ENCODE data around the gene SYVN1. TPM values are rescaled to one million over a fixed set of nuclear protein-coding genes. Genes with fewer than 3 reads are reported as not detected.
A peak's percentile ranks its signal among the peaks of the same experiment; 100 is the strongest.

The SYVN1 gene
- total RNA-seq, 1 donor from 2014 or later: 19.8 TPM

GRCh38 chr11:65113361-65113756 lies 21.0 kb downstream of the SYVN1 start:
- Histone ChIP-seq H3K4me1 (ENCODE audit: control insufficient read depth in 3 of 3, insufficient read depth in 3 of 3, low read length in 3 of 3) (peaks cover 39 to 72% (median 58%) of the 10 kb centered on the region in 3 donors), H3K27me3 (ENCODE audit: control insufficient read depth in 3 of 3, insufficient read depth in 3 of 3, low read length in 3 of 3) (no peaks in the 10 kb centered on the region), H3K27ac (ENCODE audit: low read depth, low read length) (no peak overlapping the region), H3K9me3 (ENCODE audit: control insufficient read depth in 3 of 3, low read length in 3 of 3) (no peaks in the 10 kb centered on the region), H3K36me3 (ENCODE audit: control insufficient read depth in 3 of 3, insufficient read depth in 3 of 3, low read length in 3 of 3) (peaks cover 21 to 24% (median 22%) of the 10 kb centered on the region in 3 donors), H3K9ac (ENCODE audit: low read depth in 1 of 3, low read length in 3 of 3) (peak overlapping the region; percentile 72 to 86 (median 73)), H3K4me3 (ENCODE audit: low read length in 3 of 3) (peak overlapping the region in 2 of 3 donors; percentile 56 to 76)

DNA sequence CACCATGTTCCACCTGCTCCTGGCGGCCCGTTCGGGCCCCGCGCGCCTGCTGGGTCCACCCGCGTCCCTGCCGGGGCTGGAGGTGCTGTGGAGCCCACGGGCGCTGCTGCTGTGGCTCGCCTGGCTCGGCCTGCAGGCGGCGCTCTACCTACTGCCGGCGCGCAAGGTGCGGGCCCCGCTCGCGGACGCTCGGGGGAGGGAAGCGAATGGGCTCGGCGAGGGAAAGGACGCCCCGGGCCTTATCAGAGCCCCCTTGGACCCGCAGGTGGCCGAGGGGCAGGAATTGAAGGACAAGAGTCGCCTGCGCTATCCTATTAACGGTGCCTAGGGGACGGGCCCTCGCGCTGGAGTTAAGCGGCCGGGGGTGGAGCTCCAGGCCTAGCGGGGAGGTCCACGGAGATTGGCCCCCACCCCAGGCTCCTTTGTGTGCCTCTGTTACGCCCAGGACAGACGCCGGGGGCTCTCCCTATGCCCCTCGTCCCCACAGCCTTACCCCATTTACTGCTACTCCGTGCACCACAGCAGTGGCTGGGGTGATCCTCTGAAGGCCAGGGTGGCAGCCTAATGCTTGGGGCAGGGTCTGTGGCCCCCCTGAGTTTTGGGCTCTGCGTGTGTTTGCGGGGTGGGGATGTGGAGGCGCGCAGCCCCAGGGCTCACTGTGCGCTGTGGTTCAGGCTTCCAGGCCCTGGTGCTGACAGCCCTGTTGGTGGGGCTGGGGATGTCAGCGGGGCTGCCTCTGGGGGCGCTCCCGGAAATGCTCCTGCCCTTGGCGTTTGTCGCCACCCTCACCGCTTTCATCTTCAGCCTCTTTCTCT lies 21.6 kb downstream of the SYVN1 start:
- Histone ChIP-seq H3K27me3 (ENCODE audit: control insufficient read depth in 3 of 3, insufficient read depth in 3 of 3, low read length in 3 of 3) (no peaks in the 10 kb centered on the region), H3K36me3 (ENCODE audit: control insufficient read depth in 3 of 3, insufficient read depth in 3 of 3, low read length in 3 of 3) (peaks cover 24 to 28% (median 26%) of the 10 kb centered on the region in 3 donors), H3K4me3 (ENCODE audit: low read length in 3 of 3) (peak overlapping the region; percentile 69 to 76 (median 72)), H3K4me1 (ENCODE audit: control insufficient read depth in 3 of 3, insufficient read depth in 3 of 3, low read length in 3 of 3) (peaks cover 34 to 66% (median 54%) of the 10 kb centered on the region in 3 donors), H3K27ac (ENCODE audit: low read depth, low read length) (no peak overlapping the region), H3K9me3 (ENCODE audit: control insufficient read depth in 3 of 3, low read length in 3 of 3) (no peaks in the 10 kb centered on the region), H3K9ac (ENCODE audit: low read depth in 1 of 3, low read length in 3 of 3) (peak overlapping the region; percentile 72 to 86 (median 73))

- H3K9ac ChIP-seq (ENCODE audit: low read depth in 1 of 3, low read length in 3 of 3): peak within 1 kb of the TSS; percentile 72 to 86 (median 73)
- peak within 1 kb of the TSS; percentile 69 to 76 (median 72) for H3K4me3 ChIP-seq (ENCODE audit: low read length in 3 of 3)
- no peaks in the 10 kb centered on the region for H3K27me3 ChIP-seq (ENCODE audit: control insufficient read depth in 3 of 3, insufficient read depth in 3 of 3, low read length in 3 of 3)
- H3K27ac ChIP-seq (ENCODE audit: low read depth, low read length): peak within 1 kb of the TSS; percentile 62
- H3K36me3 ChIP-seq (ENCODE audit: control insufficient read depth in 3 of 3, insufficient read depth in 3 of 3, low read length in 3 of 3): peaks cover 26 to 32% (median 28%) of the 10 kb centered on the region in 3 donors
- H3K9me3 ChIP-seq (ENCODE audit: control insufficient read depth in 3 of 3, low read length in 3 of 3): no peaks in the 10 kb centered on the region
- peaks cover 34 to 61% (median 53%) of the 10 kb centered on the region in 3 donors for H3K4me1 ChIP-seq (ENCODE audit: control insufficient read depth in 3 of 3, insufficient read depth in 3 of 3, low read length in 3 of 3)
Observed at GRCh38 chr11:65111744-65112545, 22.4 kb downstream of the SYVN1 start, which contains the start of gene TM7SF2. Gene TM7SF2 (plus strand): TSS chr11:65111872. CDS start chr11:65112016, 144 bp downstream.

DNA sequence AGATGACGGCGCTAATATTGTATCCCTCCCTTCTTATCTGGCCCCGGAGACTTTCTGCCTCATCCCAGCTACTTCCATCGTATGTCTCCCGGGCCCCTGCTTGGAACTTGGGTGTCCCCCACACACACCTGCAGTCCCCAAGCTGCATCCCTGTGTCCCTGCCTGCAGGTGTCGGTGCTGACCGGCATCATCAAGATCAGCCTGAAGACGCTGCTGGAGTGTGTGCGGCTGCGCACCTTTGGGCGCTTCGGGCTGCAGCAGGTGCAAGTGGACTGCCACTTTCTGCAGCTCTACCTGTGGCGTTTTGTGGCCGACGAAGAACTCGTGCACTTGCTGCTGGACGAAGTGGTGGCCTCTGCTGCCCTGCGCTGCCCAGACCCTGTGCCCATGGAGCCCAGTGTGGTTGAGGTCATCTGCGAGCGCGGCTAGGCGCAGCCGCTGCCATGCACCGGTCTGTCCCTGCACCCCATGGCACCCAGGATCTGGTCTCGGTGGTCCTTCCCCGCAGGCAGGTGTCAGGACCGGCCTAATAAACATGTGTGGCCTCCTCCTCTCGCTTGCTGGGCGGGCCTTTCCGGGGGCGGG lies 23.1 kb downstream of the SYVN1 start:
- peaks cover 26 to 32% (median 28%) of the 10 kb centered on the region in 3 donors for H3K36me3 ChIP-seq (ENCODE audit: control insufficient read depth in 3 of 3, insufficient read depth in 3 of 3, low read length in 3 of 3)
- H3K27ac ChIP-seq (ENCODE audit: low read depth, low read length): no peak overlapping the region

DNA sequence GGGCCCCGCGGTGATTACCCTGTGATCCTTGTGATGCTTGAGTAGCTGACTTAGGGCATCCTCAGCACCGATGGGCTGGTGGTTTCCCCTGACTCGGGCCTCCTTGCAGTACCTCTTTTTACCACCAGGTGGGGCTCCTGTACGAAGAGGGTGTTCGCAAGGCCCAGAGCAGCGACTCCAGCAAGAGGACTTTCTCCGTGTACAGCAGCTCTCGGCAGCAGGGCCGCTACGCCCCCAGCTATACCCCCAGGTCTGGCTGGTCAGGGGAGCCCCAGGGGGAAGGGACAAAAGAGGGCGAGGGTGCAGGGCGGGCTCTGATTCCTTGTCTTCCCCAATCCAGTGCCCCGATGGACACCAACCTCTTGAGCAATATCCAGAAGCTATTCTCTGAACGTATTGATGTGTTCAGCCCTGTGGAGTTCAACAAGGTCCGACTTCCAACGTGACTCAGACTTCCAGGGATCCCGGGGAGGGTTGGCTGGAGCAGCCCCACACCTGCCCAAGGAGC lies 23.9 kb downstream of the SYVN1 start:
- H3K4me3 ChIP-seq (ENCODE audit: low read length in 3 of 3): no peak overlapping the region
- H3K9me3 ChIP-seq (ENCODE audit: control insufficient read depth in 3 of 3, low read length in 3 of 3): no peaks in the 10 kb centered on the region
- no peak overlapping the region for H3K27ac ChIP-seq (ENCODE audit: low read depth, low read length)
- H3K27me3 ChIP-seq (ENCODE audit: control insufficient read depth in 3 of 3, insufficient read depth in 3 of 3, low read length in 3 of 3): no peaks in the 10 kb centered on the region
- peaks cover 22 to 45% (median 38%) of the 10 kb centered on the region in 3 donors for H3K4me1 ChIP-seq (ENCODE audit: control insufficient read depth in 3 of 3, insufficient read depth in 3 of 3, low read length in 3 of 3)
- H3K9ac ChIP-seq (ENCODE audit: low read depth in 1 of 3, low read length in 3 of 3): peak overlapping the region; percentile 34 to 60 (median 51)
- H3K36me3 ChIP-seq (ENCODE audit: control insufficient read depth in 3 of 3, insufficient read depth in 3 of 3, low read length in 3 of 3): peaks cover 21 to 33% (median 26%) of the 10 kb centered on the region in 3 donors

More for the DNA sequence above, 23.1 kb downstream of the SYVN1 start:
- H3K9ac ChIP-seq (ENCODE audit: low read depth in 1 of 3, low read length in 3 of 3): peak overlapping the region in 1 of 3 donors; percentile 60
- peaks cover 28 to 54% (median 46%) of the 10 kb centered on the region in 3 donors for H3K4me1 ChIP-seq (ENCODE audit: control insufficient read depth in 3 of 3, insufficient read depth in 3 of 3, low read length in 3 of 3)
- no peaks in the 10 kb centered on the region for H3K27me3 ChIP-seq (ENCODE audit: control insufficient read depth in 3 of 3, insufficient read depth in 3 of 3, low read length in 3 of 3)
- H3K4me3 ChIP-seq (ENCODE audit: low read length in 3 of 3): peak overlapping the region; percentile 35 to 64 (median 54)
- H3K9me3 ChIP-seq (ENCODE audit: control insufficient read depth in 3 of 3, low read length in 3 of 3): no peaks in the 10 kb centered on the region

DNA sequence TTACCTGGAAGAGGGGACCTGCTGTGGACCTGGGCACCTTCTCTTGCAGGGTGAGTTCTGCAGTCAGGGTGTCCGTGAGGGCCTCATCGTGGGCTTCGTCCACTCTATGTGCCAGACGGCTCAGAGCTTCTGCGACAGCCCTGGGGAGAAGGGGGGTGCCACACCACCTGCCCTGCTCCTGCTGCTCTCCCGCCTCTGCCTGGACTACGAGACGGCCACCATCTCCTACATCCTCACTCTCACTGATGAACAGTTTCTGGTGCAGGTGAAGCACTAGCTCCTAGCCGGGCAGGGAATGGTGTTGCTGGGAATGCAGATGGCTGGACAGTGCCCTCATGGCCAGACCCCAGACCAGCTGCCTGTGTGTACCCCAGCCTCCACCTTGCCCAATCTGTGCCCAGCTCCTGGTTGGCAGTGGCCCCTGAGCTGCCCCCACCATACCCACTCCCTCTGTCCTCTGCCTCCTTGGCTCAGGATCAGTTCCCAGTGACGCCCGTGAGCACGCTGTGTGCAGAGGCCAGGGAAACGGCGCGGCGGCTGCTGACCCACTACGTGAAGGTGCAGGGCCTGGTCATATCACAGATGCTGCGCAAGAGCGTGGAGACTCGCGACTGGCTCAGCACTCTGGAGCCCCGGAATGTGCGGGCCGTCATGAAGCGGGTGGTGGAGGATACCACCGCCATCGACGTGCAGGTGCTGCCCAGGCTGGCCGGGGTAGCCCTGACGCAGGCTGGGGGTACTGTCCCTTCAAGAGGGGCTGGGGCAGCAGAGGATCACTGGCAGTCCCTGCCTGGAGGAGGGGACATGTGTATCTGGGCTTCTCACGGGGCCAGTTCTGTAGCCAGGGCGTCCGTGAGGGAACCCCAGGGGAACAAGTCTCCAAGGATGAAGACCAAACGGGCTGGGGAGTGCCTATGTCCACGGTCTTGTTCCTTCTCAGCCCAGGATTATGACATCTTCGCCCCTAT lies 24.8 kb downstream of the SYVN1 start:
- H3K36me3 ChIP-seq (ENCODE audit: control insufficient read depth in 3 of 3, insufficient read depth in 3 of 3, low read length in 3 of 3): peaks cover 20 to 33% (median 26%) of the 10 kb centered on the region in 3 donors
- H3K9me3 ChIP-seq (ENCODE audit: control insufficient read depth in 3 of 3, low read length in 3 of 3): no peaks in the 10 kb centered on the region
- no peak overlapping the region for H3K9ac ChIP-seq (ENCODE audit: low read depth in 1 of 3, low read length in 3 of 3)
- no peaks in the 10 kb centered on the region for H3K27me3 ChIP-seq (ENCODE audit: control insufficient read depth in 3 of 3, insufficient read depth in 3 of 3, low read length in 3 of 3)
- no peak overlapping the region for H3K27ac ChIP-seq (ENCODE audit: low read depth, low read length)
- H3K4me3 ChIP-seq (ENCODE audit: low read length in 3 of 3): no peak overlapping the region
- H3K4me1 ChIP-seq (ENCODE audit: control insufficient read depth in 3 of 3, insufficient read depth in 3 of 3, low read length in 3 of 3): peaks cover 22 to 39% (median 38%) of the 10 kb centered on the region in 3 donors

GRCh38 chr11:65108469-65109123 lies 25.7 kb downstream of the SYVN1 start:
- Histone ChIP-seq H3K4me1 (ENCODE audit: control insufficient read depth in 3 of 3, insufficient read depth in 3 of 3, low read length in 3 of 3) (peaks cover 22 to 42% (median 39%) of the 10 kb centered on the region in 3 donors), H3K36me3 (ENCODE audit: control insufficient read depth in 3 of 3, insufficient read depth in 3 of 3, low read length in 3 of 3) (peaks cover 20 to 31% (median 26%) of the 10 kb centered on the region in 3 donors)

DNA sequence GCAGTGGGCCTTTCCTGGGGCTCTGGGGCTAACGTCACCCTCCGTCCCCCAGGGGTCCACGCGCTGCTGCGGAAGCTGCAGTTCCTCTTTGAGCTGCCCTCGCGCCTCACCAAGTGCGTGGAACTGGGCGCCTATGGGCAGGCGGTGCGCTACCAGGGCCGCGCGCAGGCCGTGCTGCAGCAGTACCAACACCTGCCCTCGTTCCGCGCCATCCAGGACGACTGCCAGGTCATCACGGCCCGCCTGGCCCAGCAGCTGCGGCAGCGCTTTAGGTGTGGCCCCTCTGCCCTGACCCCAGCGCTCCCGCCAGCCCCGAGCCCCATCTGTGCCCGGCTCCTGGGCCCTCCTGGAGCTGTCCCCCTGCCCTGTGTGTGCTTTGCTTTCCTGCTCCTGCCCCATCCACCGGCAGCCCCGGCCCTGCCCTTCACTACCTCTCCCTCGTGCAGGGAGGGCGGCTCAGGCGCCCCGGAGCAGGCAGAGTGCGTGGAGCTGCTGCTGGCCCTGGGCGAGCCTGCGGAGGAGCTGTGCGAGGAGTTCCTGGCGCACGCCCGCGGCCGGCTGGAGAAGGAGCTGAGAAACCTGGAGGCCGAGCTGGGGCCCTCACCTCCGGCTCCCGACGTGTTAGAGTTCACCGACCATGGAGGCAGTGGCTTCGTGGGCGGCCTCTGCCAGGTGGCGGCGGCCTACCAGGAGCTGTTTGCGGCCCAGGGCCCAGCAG lies 26.4 kb downstream of the SYVN1 start:
- Histone ChIP-seq H3K9me3 (ENCODE audit: control insufficient read depth in 3 of 3, low read length in 3 of 3) (no peaks in the 10 kb centered on the region), H3K4me1 (ENCODE audit: control insufficient read depth in 3 of 3, insufficient read depth in 3 of 3, low read length in 3 of 3) (peaks cover 19 to 38% (median 37%) of the 10 kb centered on the region in 3 donors), H3K9ac (ENCODE audit: low read depth in 1 of 3, low read length in 3 of 3) (no peak overlapping the region), H3K36me3 (ENCODE audit: control insufficient read depth in 3 of 3, insufficient read depth in 3 of 3, low read length in 3 of 3) (peaks cover 20 to 31% (median 26%) of the 10 kb centered on the region in 3 donors), H3K27me3 (ENCODE audit: control insufficient read depth in 3 of 3, insufficient read depth in 3 of 3, low read length in 3 of 3) (no peaks in the 10 kb centered on the region), H3K27ac (ENCODE audit: low read depth, low read length) (no peak overlapping the region), H3K4me3 (ENCODE audit: low read length in 3 of 3) (no peak overlapping the region)

More at GRCh38 chr11:65108469-65109123, 25.7 kb downstream of the SYVN1 start:
- H3K27ac ChIP-seq (ENCODE audit: low read depth, low read length): no peak overlapping the region
- no peak overlapping the region for H3K4me3 ChIP-seq (ENCODE audit: low read length in 3 of 3)
- no peak overlapping the region for H3K9ac ChIP-seq (ENCODE audit: low read depth in 1 of 3, low read length in 3 of 3)
- no peaks in the 10 kb centered on the region for H3K27me3 ChIP-seq (ENCODE audit: control insufficient read depth in 3 of 3, insufficient read depth in 3 of 3, low read length in 3 of 3)
- H3K9me3 ChIP-seq (ENCODE audit: control insufficient read depth in 3 of 3, low read length in 3 of 3): no peaks in the 10 kb centered on the region

All from skeletal muscle tissue (tissue), 4 donors.